NCI-H187 (cell line): ENCODE data around the gene KANSL3.
"Not testable (repeated sequence)": the region's sequence is repeated elsewhere in the genome, so short reads cannot be mapped to it uniquely, and the experiment has no call there.

Source experiments
- DNase-seq, 2 experiments: peaks; one replicate each; lab custom pipeline; 2025; lab: John Stamatoyannopoulos, UW

The KANSL3 gene

GRCh38 chr2:96638144-96639121, at the start of gene KANSL3:
KANSL3 (minus strand) TSS chr2:96638312; CDS start chr2:96637135, 1,177 bp downstream.
- DNase-seq = peak; percentile 41 to 80

- DNase-seq = no peak
Measured at GRCh38 chr2:96687266-96687665, 49.2 kb upstream of the KANSL3 start.

- DNase-seq = peak in 1 of 2 experiments; percentile 2
Measured at GRCh38 chr2:96685577-96686459, 47.7 kb upstream of the KANSL3 start.

GRCh38 chr2:96684883-96685576, 46.9 kb upstream of the KANSL3 start:
- DNase-seq = no peak

GRCh38 chr2:96683972-96684820, 46.1 kb upstream of the KANSL3 start:
- DNase-seq = no peak

GRCh38 chr2:96683307-96683706, 45.2 kb upstream of the KANSL3 start:
- DNase-seq = no peak

GRCh38 chr2:96681540-96681939, 43.4 kb upstream of the KANSL3 start:
- no peak for DNase-seq

- no peak for DNase-seq
Measured at GRCh38 chr2:96680561-96681141, 42.5 kb upstream of the KANSL3 start.

- no peak for DNase-seq
Measured at GRCh38 chr2:96679848-96680247, 41.7 kb upstream of the KANSL3 start.

- no peak for DNase-seq
Measured at GRCh38 chr2:96669539-96670215, 31.6 kb upstream of the KANSL3 start.

GRCh38 chr2:96668771-96669170, 30.7 kb upstream of the KANSL3 start:
- DNase-seq = no peak

GRCh38 chr2:96665717-96666116, 27.6 kb upstream of the KANSL3 start:
- DNase-seq = not testable (repeated sequence)

GRCh38 chr2:96665083-96665569, 27.0 kb upstream of the KANSL3 start:
- DNase-seq = no peak

- no peak for DNase-seq
Measured at GRCh38 chr2:96664366-96664925, 26.3 kb upstream of the KANSL3 start.

- DNase-seq = no peak
Measured at GRCh38 chr2:96663829-96664228, 25.7 kb upstream of the KANSL3 start.

GRCh38 chr2:96663177-96663576, 25.1 kb upstream of the KANSL3 start:
- DNase-seq = no peak

GRCh38 chr2:96662360-96662759, 24.2 kb upstream of the KANSL3 start:
- no peak for DNase-seq

- DNase-seq = no peak
Measured at GRCh38 chr2:96661324-96661723, 23.2 kb upstream of the KANSL3 start.

GRCh38 chr2:96656540-96656939, 18.4 kb upstream of the KANSL3 start:
- DNase-seq = no peak

- no peak for DNase-seq
Measured at GRCh38 chr2:96655526-96655925, 17.4 kb upstream of the KANSL3 start.
